Testis (tissue), 3 donors: ENCODE measurements around the gene ZNF423. TPM values are rescaled to one million over a fixed set of nuclear protein-coding genes. Genes with fewer than 3 reads are reported as not detected.

Source experiments
- DNase-seq: peaks from one replicate; pipeline ENCODE4 v3.0.0-alpha.2; 2019
- H3K27ac ChIP-seq, 2 donors: fragments of 200-600 bp; sonication (generic); one replicate each; pipeline ENCODE4 v1.5.1; 2019
- H3K27me3 ChIP-seq: fragments of 200-600 bp; sonication (generic); one replicate; pipeline ENCODE4 v1.5.1; 2019
- H3K36me3 ChIP-seq: fragments of 200-600 bp; sonication (generic); one replicate; pipeline ENCODE4 v1.5.1; 2017; ENCODE audit warnings: low read depth; ENCODE audit errors: missing control alignments
- H3K4me1 ChIP-seq: fragments of 200-600 bp; sonication (generic); one replicate; pipeline ENCODE4 v1.5.1; 2019
- H3K4me3 ChIP-seq, 2 donors: fragments of 200-600 bp; sonication (generic); one replicate each; pipeline ENCODE4 v1.5.1; 2017 to 2019
- H3K9me3 ChIP-seq: fragments of 200-600 bp; sonication (generic); one replicate; pipeline ENCODE4 v1.5.1; 2017
- POLR2A ChIP-seq: fragments of 450-650 bp; IDR thresholded peaks from one replicate; pipeline ENCODE4 v1.6.1; 2017; ENCODE audit warnings: antibody characterized with exemption, mild to moderate bottlenecking, moderate library complexity
- WGBS, 2 donors: methylation state at CpG; one replicate each; pipeline ENCODE4 v1.1.5; 2018; 5-methylcytosine and 5-hydroxymethylcytosine counted together
- intact Hi-C: fragments of 100-400 bp; cut with DNase I; formaldehyde crosslinking; loops from one replicate; pipeline ENCODE4 v1.15.1; 2023; ENCODE audit warnings: low total_unique reads
- polyA plus RNA-seq: library from polyadenylated mRNA; stranded (reverse); fragments of 350-450 nt; fragmentation: Illumina TruSeq; extraction: RNeasy Lipid Tissue Mini Kit (QIAGEN cat#74804); gene quantifications from one replicate; pipeline ENCODE4 v1.2.3, GENCODE V29; 2014; ENCODE audit warnings: low read depth, low replicate concordance; ENCODE audit not compliant: insufficient read depth
- total RNA-seq, 2 donors: library from RNA; depleted of rRNA; stranded (reverse); fragments of >200 nt; gene quantifications; one replicate each; pipeline ENCODE4 v1.2.3, GENCODE V29; 2016
- TF ChIP-seq, protein P1 (sequence below), 3 experiments: fragments of 450-650 bp in 2 of 3; fragments of 200-600 bp in 1 of 3; sonication (generic) in 1 of 3; IDR thresholded peaks; one replicate each; pipeline ENCODE4 v1.5.1; 2016 to 2019; ENCODE audit warnings: antibody characterized with exemption in 3 of 3, mild to moderate bottlenecking in 2 of 3, moderate library complexity in 1 of 3

The ZNF423 gene
- total and polyA plus RNA-seq, 3 donors from 2014 or later = 8.9 to 19.0 (median 12.1) TPM

GRCh38 chr16:49743658-49744057 lies 112.3 kb downstream of the ZNF423 start:
- 82 to 88% methylated on average over 4 to 9 of the region's 10 CpGs for WGBS, 2 donors
- no peak for DNase-seq
- H3K4me1 ChIP-seq = peaks cover 8% of the 10 kb centered on the region
- no peaks in the 10 kb centered on the region for H3K9me3 ChIP-seq
- H3K27ac ChIP-seq = no peak overlapping the region
- H3K4me3 ChIP-seq = no peak overlapping the region
- no peaks in the 10 kb centered on the region for H3K36me3 ChIP-seq
- H3K27me3 ChIP-seq = no peaks in the 10 kb centered on the region
- TF ChIP-seq, protein P1, sequence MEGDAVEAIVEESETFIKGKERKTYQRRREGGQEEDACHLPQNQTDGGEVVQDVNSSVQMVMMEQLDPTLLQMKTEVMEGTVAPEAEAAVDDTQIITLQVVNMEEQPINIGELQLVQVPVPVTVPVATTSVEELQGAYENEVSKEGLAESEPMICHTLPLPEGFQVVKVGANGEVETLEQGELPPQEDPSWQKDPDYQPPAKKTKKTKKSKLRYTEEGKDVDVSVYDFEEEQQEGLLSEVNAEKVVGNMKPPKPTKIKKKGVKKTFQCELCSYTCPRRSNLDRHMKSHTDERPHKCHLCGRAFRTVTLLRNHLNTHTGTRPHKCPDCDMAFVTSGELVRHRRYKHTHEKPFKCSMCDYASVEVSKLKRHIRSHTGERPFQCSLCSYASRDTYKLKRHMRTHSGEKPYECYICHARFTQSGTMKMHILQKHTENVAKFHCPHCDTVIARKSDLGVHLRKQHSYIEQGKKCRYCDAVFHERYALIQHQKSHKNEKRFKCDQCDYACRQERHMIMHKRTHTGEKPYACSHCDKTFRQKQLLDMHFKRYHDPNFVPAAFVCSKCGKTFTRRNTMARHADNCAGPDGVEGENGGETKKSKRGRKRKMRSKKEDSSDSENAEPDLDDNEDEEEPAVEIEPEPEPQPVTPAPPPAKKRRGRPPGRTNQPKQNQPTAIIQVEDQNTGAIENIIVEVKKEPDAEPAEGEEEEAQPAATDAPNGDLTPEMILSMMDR (IDR thresholded peaks at IDR 0.05) = no peak
- no peak for TF ChIP-seq POLR2A
- intact Hi-C loops = loop anchor here (10.0 kb wide), 1 partner anchor 49 kb away; no protein-coding TSS in a partner anchor

GRCh38 chr16:49743203-49743464 lies 112.8 kb downstream of the ZNF423 start:
- TF ChIP-seq POLR2A = no peak
- TF ChIP-seq, protein P1 (IDR thresholded peaks at IDR 0.05) = no peak
- Histone ChIP-seq H3K9me3 (no peaks in the 10 kb centered on the region), H3K36me3 (no peaks in the 10 kb centered on the region), H3K4me3 (no peak overlapping the region), H3K4me1 (peaks cover 4% of the 10 kb centered on the region), H3K27me3 (no peaks in the 10 kb centered on the region), H3K27ac (no peak overlapping the region)
- no peak for DNase-seq
- intact Hi-C loops = loop anchor here (10.0 kb wide), 1 partner anchor 48 kb away; no protein-coding TSS in a partner anchor
- WGBS, 2 donors = 84 to 90% methylated on average over 4 of the region's 4 CpGs

DNA sequence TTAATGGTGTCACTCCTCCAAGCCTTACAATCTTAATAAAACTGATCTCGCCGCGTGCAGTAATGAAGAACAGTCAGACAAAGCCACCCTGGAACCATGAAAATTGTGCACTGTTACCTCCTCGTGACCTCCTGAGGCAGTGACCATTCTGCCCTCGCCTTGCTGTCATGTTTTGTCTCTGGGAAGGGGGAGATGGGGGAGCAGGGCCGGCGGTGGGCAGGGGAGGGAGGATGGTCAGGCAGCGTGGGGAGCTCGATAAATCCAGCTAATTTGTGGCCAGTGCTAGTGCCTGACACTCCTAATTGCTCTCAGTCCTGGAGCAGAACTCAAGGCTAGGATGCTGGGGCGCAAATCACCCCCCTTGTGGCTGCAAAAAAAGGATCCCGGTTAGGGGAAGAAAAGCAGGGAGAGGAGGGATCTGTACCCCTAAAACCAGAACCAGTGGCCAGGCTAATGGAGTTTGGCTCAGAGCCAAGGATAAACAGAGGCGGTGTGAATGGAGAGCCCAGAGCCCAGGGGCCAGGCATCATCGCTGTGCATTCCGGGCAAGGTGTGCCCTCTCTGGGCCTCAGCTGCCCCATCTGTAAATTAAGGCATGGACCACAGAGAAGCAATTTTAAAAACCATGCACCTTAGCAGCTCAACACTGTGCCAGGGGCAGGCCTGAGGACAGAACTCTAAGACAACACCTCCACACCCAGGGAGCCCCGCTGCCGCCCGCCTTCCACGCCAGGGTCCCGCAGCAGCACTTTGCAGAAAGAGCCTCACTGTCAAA lies 113.3 kb downstream of the ZNF423 start:
- H3K36me3 ChIP-seq = no peaks in the 10 kb centered on the region
- WGBS, 2 donors = 81 to 83% methylated on average over 19 of the region's 19 CpGs
- no peak for DNase-seq
- H3K27ac ChIP-seq = no peak overlapping the region
- no peak for TF ChIP-seq POLR2A
- TF ChIP-seq, protein P1 (IDR thresholded peaks at IDR 0.05) = no peak
- H3K4me1 ChIP-seq = peaks cover 4% of the 10 kb centered on the region
- H3K4me3 ChIP-seq = no peak overlapping the region
- intact Hi-C loops = loop anchor here (10.0 kb wide), 1 partner anchor 48 kb away; no protein-coding TSS in a partner anchor
- H3K9me3 ChIP-seq = no peaks in the 10 kb centered on the region
- H3K27me3 ChIP-seq = no peaks in the 10 kb centered on the region

DNA sequence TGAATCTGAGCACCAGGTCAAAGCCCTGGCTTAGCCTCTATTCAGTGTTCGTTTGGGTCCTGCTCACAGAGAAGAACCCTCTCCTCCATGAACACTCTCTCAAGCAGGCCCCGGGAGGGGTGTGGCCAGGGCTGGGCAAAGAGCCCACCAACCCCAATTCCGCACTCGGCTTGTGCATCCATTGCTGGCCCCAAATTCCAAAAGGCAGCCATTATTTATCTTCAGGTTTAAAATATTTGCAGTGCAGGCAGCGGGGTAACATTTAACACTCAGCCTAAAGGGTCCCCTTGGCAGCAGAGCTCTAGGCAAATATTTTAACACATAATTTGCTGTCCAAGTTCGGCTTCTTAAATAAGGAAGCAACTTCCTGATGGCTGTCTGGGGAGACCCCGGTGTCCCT lies 115.7 kb downstream of the ZNF423 start:
- no peaks in the 10 kb centered on the region for H3K36me3 ChIP-seq
- TF ChIP-seq, protein P1 (IDR thresholded peaks at IDR 0.05) = no peak
- no peak for TF ChIP-seq POLR2A
- no peaks in the 10 kb centered on the region for H3K27me3 ChIP-seq
- peaks cover 4% of the 10 kb centered on the region for H3K4me1 ChIP-seq
- no peak overlapping the region for H3K4me3 ChIP-seq
- 50 to 55% methylated on average over 7 of the region's 7 CpGs for WGBS, 2 donors
- DNase-seq = peak; percentile 29
- H3K27ac ChIP-seq = no peak overlapping the region
- no peaks in the 10 kb centered on the region for H3K9me3 ChIP-seq
- intact Hi-C loops = loop anchor here (10.0 kb wide), 1 partner anchor 45 kb away; no protein-coding TSS in a partner anchor

- TF ChIP-seq POLR2A = no peak
- TF ChIP-seq, protein P1 (IDR thresholded peaks at IDR 0.05) = no peak
- no peak for DNase-seq
- 62 to 78% methylated on average over 9 of the region's 9 CpGs for WGBS, 2 donors
- Histone ChIP-seq H3K36me3 (no peaks in the 10 kb centered on the region), H3K27ac (no peak overlapping the region), H3K4me1 (peaks cover 4% of the 10 kb centered on the region), H3K9me3 (no peaks in the 10 kb centered on the region), H3K27me3 (no peaks in the 10 kb centered on the region), H3K4me3 (no peak overlapping the region)
- intact Hi-C loops = no loop called here
Observed at GRCh38 chr16:49739381-49739780, 116.5 kb downstream of the ZNF423 start.
